ENCODE results near the gene LRCH4.

- no peak for TF ChIP-seq POLR2AphosphoS5 (IDR thresholded peaks at IDR 0.05)
- TF ChIP-seq, protein P1, sequence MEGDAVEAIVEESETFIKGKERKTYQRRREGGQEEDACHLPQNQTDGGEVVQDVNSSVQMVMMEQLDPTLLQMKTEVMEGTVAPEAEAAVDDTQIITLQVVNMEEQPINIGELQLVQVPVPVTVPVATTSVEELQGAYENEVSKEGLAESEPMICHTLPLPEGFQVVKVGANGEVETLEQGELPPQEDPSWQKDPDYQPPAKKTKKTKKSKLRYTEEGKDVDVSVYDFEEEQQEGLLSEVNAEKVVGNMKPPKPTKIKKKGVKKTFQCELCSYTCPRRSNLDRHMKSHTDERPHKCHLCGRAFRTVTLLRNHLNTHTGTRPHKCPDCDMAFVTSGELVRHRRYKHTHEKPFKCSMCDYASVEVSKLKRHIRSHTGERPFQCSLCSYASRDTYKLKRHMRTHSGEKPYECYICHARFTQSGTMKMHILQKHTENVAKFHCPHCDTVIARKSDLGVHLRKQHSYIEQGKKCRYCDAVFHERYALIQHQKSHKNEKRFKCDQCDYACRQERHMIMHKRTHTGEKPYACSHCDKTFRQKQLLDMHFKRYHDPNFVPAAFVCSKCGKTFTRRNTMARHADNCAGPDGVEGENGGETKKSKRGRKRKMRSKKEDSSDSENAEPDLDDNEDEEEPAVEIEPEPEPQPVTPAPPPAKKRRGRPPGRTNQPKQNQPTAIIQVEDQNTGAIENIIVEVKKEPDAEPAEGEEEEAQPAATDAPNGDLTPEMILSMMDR (IDR thresholded peaks at IDR 0.05), result no peak
- no peak for TF ChIP-seq EP300 (IDR thresholded peaks at IDR 0.05)
Measured at GRCh38 chr7:100572281-100572948, 13.5 kb downstream of the LRCH4 start.
